ENCODE data around the gene TIAM1. TPM values are rescaled to one million over a fixed set of nuclear protein-coding genes. Genes with fewer than 3 reads are reported as not detected.

The TIAM1 gene
- total and polyA plus RNA-seq, 2 of the 8 experiments (the other 6 are each of a cell fraction or from before 2014, with no cell fraction given), result 10.1 to 30.7 TPM

- no peaks in the 10 kb centered on the region; a peak in 1 of 8 replicates for H3K36me3 ChIP-seq (ENCODE audit: control insufficient read depth in 2 of 4, insufficient read depth in 4 of 4, low read length in 3 of 4)
- H3K4me3 ChIP-seq (ENCODE audit: extremely low read depth in 1 of 4, insufficient read depth in 2 of 4, low read depth in 3 of 4, low read length in 4 of 4), result no peak overlapping the region
- no peak overlapping the region for H3K14ac ChIP-seq (ENCODE audit: insufficient read length)
- TF ChIP-seq POLR2A (IDR thresholded peaks at IDR 0.05; ENCODE audit: control extremely low read depth in 1 of 2, low read depth in 2 of 2, low read length in 2 of 2) (no peak), MAFK (IDR thresholded peaks at IDR 0.05; ENCODE audit: low read depth, low read length) (no peak), GTF2F1 (IDR thresholded peaks at IDR 0.05; ENCODE audit: borderline replicate concordance, low read depth, low read length) (no peak), CBX8 (IDR thresholded peaks at IDR 0.05; ENCODE audit: borderline replicate concordance, low read depth, low read length) (no peak), CHD2 (IDR thresholded peaks at IDR 0.05; ENCODE audit: low read length) (no peak), BCL11A (IDR thresholded peaks at IDR 0.05; ENCODE audit: low read depth in 2 of 2, low read length in 2 of 2) (no peak), JUN (IDR thresholded peaks at IDR 0.05; ENCODE audit: low read depth, low read length) (no peak), TBP (IDR thresholded peaks at IDR 0.05; ENCODE audit: low read depth, low read length) (no peak), ASH2L (IDR thresholded peaks at IDR 0.05; ENCODE audit: low read length) (no peak), EP300 (IDR thresholded peaks at IDR 0.05; ENCODE audit: borderline replicate concordance in 1 of 2, low read depth in 2 of 2, low read length in 2 of 2) (no peak), SIN3A (conservative IDR thresholded peaks at IDR 0.05 in 1 of 2, IDR thresholded peaks at IDR 0.05 in 1 of 2; ENCODE audit: low read depth in 1 of 2, low read length in 2 of 2) (no peak), RBBP5 (IDR thresholded peaks at IDR 0.05; ENCODE audit: borderline replicate concordance, low read depth, low read length) (no peak), TAF1 (IDR thresholded peaks at IDR 0.05; ENCODE audit: low read depth, low read length) (no peak), TCF12 (IDR thresholded peaks at IDR 0.05; ENCODE audit: low read depth, low read length) (no peak), POU5F1 (IDR thresholded peaks at IDR 0.05; ENCODE audit: low read depth, low read length) (no peak)
- H3K23ac ChIP-seq (ENCODE audit: insufficient read length), result no peak overlapping the region
- no peak overlapping the region for H4K8ac ChIP-seq (ENCODE audit: extremely low read depth, insufficient read depth, low read length)
- DNase-seq (ENCODE audit: low read depth in 1 of 2, low spot score in 2 of 2), result no peak
- H2BK120ac ChIP-seq (replicated peaks; ENCODE audit: low read depth, low read length), result no peak overlapping the region
- no peaks in the 10 kb centered on the region for H3K79me2 ChIP-seq (ENCODE audit: control insufficient read depth in 1 of 2, insufficient read depth in 2 of 2, low read length in 2 of 2)
- H4K5ac ChIP-seq (ENCODE audit: insufficient read length, low read depth, low read length), result no peak overlapping the region
- H3K9me3 ChIP-seq (ENCODE audit: insufficient read depth in 2 of 2, low read depth in 1 of 2, low read length in 1 of 2), result no peaks in the 10 kb centered on the region
- H2BK20ac ChIP-seq (ENCODE audit: low read length), result no peak overlapping the region
- H3K18ac ChIP-seq (ENCODE audit: extremely low read depth, low read length), result no peak overlapping the region
- no peak overlapping the region for H3K4me2 ChIP-seq (ENCODE audit: insufficient read depth in 1 of 2, low read depth in 2 of 2, low read length in 2 of 2)
- H2AFZ ChIP-seq (ENCODE audit: low read length), result no peak overlapping the region
- no peaks in the 10 kb centered on the region for H3K23me2 ChIP-seq (ENCODE audit: low read depth, low read length)
- H4K20me1 ChIP-seq (replicated peaks in 1 of 2; ENCODE audit: control insufficient read depth in 1 of 2, insufficient read depth in 2 of 2, low read length in 2 of 2), result no peaks in the 10 kb centered on the region
- H4K91ac ChIP-seq (replicated peaks; ENCODE audit: insufficient read length, low read length), result no peak overlapping the region
- H3K79me1 ChIP-seq (ENCODE audit: low read depth, low read length), result no peaks in the 10 kb centered on the region
- no peak overlapping the region for H2AK5ac ChIP-seq (ENCODE audit: low read depth, low read length)
- ChIA-PET POLR2A (ENCODE audit: partially characterized antibody) (no interaction called here), CTCF (ENCODE audit: partially characterized antibody) (interaction anchor here (0.9 to 2.6 kb wide), 4 partner anchors 9 to 42 kb away, joined by 3 to 7 read pairs (median 4); no protein-coding TSS in a partner anchor)
- H3K9ac ChIP-seq (replicated peaks in 1 of 4; ENCODE audit: extremely low read depth in 1 of 4, low read depth in 3 of 4, low read length in 3 of 4), result no peak overlapping the region
- no peak for FAIRE-seq
- H2BK5ac ChIP-seq (ENCODE audit: low read depth, low read length), result no peak overlapping the region
- H2BK12ac ChIP-seq (ENCODE audit: low read depth, low read length), result no peak overlapping the region
- no peak overlapping the region for H2BK15ac ChIP-seq (ENCODE audit: low read length)
- no peak overlapping the region for H3K27ac ChIP-seq (ENCODE audit: low read depth, low read length)
- no peaks in the 10 kb centered on the region; a peak in 1 of 7 replicates for H3K27me3 ChIP-seq (replicated peaks in 1 of 4; ENCODE audit: control insufficient read depth in 3 of 4, extremely low read depth in 1 of 4, insufficient read depth in 3 of 4, low read length in 3 of 4)
- no peak overlapping the region for H3K4ac ChIP-seq (replicated peaks; ENCODE audit: insufficient read length, low read depth, low read length)
- H3K56ac ChIP-seq (replicated peaks; ENCODE audit: insufficient read length, low read depth, low read length), result no peak overlapping the region
- peaks cover 0 to 5% (median 3%) of the 10 kb centered on the region in 4 experiments; a peak in 2 of 7 replicates for H3K4me1 ChIP-seq (replicated peaks in 1 of 4; ENCODE audit: control insufficient read depth in 3 of 4, insufficient read depth in 4 of 4, low read length in 3 of 4)
These were observed 203.4 kb downstream of the TIAM1 start for GRCh38 chr21:31140676-31141075.
